ENCODE results near the gene CHD3. TPM values are rescaled to one million over a fixed set of nuclear protein-coding genes. Genes with fewer than 3 reads are reported as not detected.

Gene CHD3
- polyA plus RNA-seq, 1 donor from 2014 or later = 115 TPM

DNA sequence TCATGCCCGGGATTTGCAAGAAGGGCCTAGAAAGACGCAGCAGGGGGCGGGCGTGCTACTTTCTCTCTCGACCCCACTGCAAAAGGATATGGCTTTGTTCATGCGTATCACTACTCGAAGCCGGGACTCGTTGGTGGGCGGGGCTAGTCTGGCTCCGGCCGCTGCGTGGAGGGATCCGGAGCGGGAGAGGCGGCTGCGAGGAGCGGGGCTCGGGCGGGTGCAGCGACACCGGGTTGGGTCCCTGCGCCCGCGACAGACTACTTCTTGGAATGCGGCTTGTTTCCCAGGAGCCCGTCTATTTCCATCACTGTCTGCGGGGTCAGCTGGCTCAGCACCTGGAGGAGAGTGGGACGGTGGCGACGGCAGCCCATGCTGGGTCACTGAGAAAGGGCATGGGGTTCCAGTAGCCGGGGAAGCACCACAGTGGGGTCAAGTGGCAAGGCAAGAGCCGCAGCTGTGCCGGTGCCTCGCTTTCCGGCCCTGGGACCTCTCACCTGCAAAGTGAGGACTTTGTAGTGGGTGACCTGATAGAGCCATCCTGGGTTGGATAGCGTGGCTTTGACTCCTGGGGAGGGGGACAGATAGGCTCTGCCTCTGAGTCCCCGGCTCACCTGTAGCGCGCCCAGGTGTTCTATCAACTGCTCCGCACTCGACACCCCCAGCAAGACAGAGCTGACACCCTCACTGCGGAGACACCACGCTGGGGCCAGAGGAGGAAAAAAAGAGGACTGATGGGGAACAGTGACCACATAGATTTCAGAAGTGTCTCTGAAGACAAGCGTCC, 34.4 kb downstream of the CHD3 start:
- peak overlapping the region; percentile 36 for H3K9ac ChIP-seq (ENCODE audit: low read length)
- peak overlapping the region; percentile 30 for H3K4me3 ChIP-seq (ENCODE audit: low read length)

DNA sequence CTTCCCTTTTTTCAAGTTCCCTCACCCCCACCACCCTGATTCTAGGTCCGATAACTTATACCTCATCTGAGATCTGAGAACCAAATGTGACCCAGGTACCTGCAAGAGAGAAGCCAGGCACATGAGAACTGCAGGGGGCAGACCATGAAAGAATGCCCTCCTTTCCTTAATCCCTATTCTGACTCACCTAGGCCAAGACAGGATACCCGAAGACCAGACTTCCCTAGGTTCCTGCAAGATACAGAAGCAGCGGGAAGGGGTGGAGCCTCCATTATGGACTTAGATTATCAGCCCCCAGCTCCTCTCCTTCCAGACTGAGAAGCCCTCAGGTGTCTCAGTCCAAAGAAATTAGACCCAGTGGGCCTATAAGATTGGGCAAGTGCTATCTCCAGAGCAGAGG, 39.0 kb downstream of the CHD3 start:
- Histone ChIP-seq H3F3A (ENCODE audit: insufficient read depth, low read length, poor library complexity, severe bottlenecking) (no peaks in the 10 kb centered on the region), H3K9ac (ENCODE audit: low read length) (no peak overlapping the region), H3K4me3 (ENCODE audit: low read length) (no peak overlapping the region), H3K9me2 (ENCODE audit: insufficient read depth, low read length) (no peaks in the 10 kb centered on the region), H3K4me2 (ENCODE audit: low read length) (no peak overlapping the region), H2AFZ (ENCODE audit: low read depth, low read length) (no peak overlapping the region), H3K27me3 (ENCODE audit: insufficient read depth, low read depth, low read length) (no peaks in the 10 kb centered on the region), H3K79me2 (replicated peaks; ENCODE audit: insufficient read depth, low read length) (peaks cover 17% of the 10 kb centered on the region), H4K20me1 (ENCODE audit: insufficient read depth) (no peaks in the 10 kb centered on the region), H3K9me3 (ENCODE audit: low read length) (no peaks in the 10 kb centered on the region), H3K27ac (ENCODE audit: low read length) (no peak overlapping the region), H3K36me3 (ENCODE audit: insufficient read depth, low read length) (no peaks in the 10 kb centered on the region)
- TF ChIP-seq, protein P1, sequence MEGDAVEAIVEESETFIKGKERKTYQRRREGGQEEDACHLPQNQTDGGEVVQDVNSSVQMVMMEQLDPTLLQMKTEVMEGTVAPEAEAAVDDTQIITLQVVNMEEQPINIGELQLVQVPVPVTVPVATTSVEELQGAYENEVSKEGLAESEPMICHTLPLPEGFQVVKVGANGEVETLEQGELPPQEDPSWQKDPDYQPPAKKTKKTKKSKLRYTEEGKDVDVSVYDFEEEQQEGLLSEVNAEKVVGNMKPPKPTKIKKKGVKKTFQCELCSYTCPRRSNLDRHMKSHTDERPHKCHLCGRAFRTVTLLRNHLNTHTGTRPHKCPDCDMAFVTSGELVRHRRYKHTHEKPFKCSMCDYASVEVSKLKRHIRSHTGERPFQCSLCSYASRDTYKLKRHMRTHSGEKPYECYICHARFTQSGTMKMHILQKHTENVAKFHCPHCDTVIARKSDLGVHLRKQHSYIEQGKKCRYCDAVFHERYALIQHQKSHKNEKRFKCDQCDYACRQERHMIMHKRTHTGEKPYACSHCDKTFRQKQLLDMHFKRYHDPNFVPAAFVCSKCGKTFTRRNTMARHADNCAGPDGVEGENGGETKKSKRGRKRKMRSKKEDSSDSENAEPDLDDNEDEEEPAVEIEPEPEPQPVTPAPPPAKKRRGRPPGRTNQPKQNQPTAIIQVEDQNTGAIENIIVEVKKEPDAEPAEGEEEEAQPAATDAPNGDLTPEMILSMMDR (IDR thresholded peaks at IDR 0.05; ENCODE audit: poor library complexity, severe bottlenecking) = no peak
- TF ChIP-seq POLR2AphosphoS5 (IDR thresholded peaks at IDR 0.05) (no peak), RAD21 (conservative IDR thresholded peaks at IDR 0.05) (no peak), TAF1 (IDR thresholded peaks at IDR 0.05; ENCODE audit: low read depth) (no peak), SMC3 (conservative IDR thresholded peaks at IDR 0.05; ENCODE audit: poor library complexity) (no peak), EZH2 (IDR thresholded peaks at IDR 0.05; ENCODE audit: borderline replicate concordance, insufficient read depth, low read length, poor library complexity, severe bottlenecking) (no peak)
- TF ChIP-seq, protein P2, sequence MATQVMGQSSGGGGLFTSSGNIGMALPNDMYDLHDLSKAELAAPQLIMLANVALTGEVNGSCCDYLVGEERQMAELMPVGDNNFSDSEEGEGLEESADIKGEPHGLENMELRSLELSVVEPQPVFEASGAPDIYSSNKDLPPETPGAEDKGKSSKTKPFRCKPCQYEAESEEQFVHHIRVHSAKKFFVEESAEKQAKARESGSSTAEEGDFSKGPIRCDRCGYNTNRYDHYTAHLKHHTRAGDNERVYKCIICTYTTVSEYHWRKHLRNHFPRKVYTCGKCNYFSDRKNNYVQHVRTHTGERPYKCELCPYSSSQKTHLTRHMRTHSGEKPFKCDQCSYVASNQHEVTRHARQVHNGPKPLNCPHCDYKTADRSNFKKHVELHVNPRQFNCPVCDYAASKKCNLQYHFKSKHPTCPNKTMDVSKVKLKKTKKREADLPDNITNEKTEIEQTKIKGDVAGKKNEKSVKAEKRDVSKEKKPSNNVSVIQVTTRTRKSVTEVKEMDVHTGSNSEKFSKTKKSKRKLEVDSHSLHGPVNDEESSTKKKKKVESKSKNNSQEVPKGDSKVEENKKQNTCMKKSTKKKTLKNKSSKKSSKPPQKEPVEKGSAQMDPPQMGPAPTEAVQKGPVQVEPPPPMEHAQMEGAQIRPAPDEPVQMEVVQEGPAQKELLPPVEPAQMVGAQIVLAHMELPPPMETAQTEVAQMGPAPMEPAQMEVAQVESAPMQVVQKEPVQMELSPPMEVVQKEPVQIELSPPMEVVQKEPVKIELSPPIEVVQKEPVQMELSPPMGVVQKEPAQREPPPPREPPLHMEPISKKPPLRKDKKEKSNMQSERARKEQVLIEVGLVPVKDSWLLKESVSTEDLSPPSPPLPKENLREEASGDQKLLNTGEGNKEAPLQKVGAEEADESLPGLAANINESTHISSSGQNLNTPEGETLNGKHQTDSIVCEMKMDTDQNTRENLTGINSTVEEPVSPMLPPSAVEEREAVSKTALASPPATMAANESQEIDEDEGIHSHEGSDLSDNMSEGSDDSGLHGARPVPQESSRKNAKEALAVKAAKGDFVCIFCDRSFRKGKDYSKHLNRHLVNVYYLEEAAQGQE (IDR thresholded peaks at IDR 0.05; ENCODE audit: borderline replicate concordance) = no peak

More for the DNA sequence above, 34.4 kb downstream of the CHD3 start:
- H3K27ac ChIP-seq (ENCODE audit: low read length) = peak overlapping the region; percentile 31
- no peaks in the 10 kb centered on the region for H3K36me3 ChIP-seq (ENCODE audit: insufficient read depth, low read length)
- no peaks in the 10 kb centered on the region for H3K9me3 ChIP-seq (ENCODE audit: low read length)
- no peaks in the 10 kb centered on the region for H4K20me1 ChIP-seq (ENCODE audit: insufficient read depth)
- H3F3A ChIP-seq (ENCODE audit: insufficient read depth, low read length, poor library complexity, severe bottlenecking) = no peaks in the 10 kb centered on the region
- H3K27me3 ChIP-seq (ENCODE audit: insufficient read depth, low read depth, low read length) = no peaks in the 10 kb centered on the region
- H3K4me2 ChIP-seq (ENCODE audit: low read length) = no peak overlapping the region
- TF ChIP-seq, protein P1 (IDR thresholded peaks at IDR 0.05; ENCODE audit: poor library complexity, severe bottlenecking) = no peak
- TF ChIP-seq MXI1 (conservative IDR thresholded peaks at IDR 0.05; ENCODE audit: poor library complexity, severe bottlenecking) = no peak
- peak; percentile 55 for TF ChIP-seq TAF1 (IDR thresholded peaks at IDR 0.05; ENCODE audit: low read depth)
- no peak for TF ChIP-seq POLR2AphosphoS5 (IDR thresholded peaks at IDR 0.05)
- TF ChIP-seq EZH2 (IDR thresholded peaks at IDR 0.05; ENCODE audit: borderline replicate concordance, insufficient read depth, low read length, poor library complexity, severe bottlenecking) = no peak
- TF ChIP-seq EP300 (conservative IDR thresholded peaks at IDR 0.05; ENCODE audit: poor library complexity, severe bottlenecking) = no peak
- TF ChIP-seq RAD21 (conservative IDR thresholded peaks at IDR 0.05) = no peak
- H2AFZ ChIP-seq (ENCODE audit: low read depth, low read length) = no peak overlapping the region
- no peaks in the 10 kb centered on the region for H3K9me2 ChIP-seq (ENCODE audit: insufficient read depth, low read length)
- H3K79me2 ChIP-seq (replicated peaks; ENCODE audit: insufficient read depth, low read length) = no peaks in the 10 kb centered on the region
